GM12801 (cell line): ENCODE results near the gene PPP2R5A.

Source experiments
- TF ChIP-seq, protein P1 (sequence below): IDR thresholded peaks from one replicate; pipeline ENCODE4 v1.5.1; 2011; ENCODE audit warnings: control low read depth; ENCODE audit not compliant: insufficient read length; ENCODE audit errors: extremely low read depth

PPP2R5A gene

DNA sequence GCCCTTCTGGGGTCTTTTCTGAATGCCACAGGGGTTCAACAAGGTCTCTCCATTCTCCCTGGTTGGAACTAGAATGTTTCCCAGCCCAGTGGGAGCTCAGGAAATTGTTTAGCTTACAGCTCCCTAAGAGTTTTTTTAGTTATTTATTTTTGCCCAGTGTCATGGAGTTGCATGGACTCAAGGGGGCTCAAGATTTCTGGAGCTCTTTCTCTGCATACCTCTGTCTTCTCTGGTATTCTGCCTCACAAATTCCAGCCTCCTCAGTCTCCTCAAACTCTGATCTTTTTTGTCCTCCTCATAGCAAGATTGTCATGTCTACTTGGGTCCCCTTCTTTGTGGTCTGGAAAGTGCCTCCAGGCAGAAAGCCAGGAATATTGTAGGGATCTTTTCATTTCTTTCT lies 15.9 kb upstream of the PPP2R5A start:
- TF ChIP-seq, protein P1, sequence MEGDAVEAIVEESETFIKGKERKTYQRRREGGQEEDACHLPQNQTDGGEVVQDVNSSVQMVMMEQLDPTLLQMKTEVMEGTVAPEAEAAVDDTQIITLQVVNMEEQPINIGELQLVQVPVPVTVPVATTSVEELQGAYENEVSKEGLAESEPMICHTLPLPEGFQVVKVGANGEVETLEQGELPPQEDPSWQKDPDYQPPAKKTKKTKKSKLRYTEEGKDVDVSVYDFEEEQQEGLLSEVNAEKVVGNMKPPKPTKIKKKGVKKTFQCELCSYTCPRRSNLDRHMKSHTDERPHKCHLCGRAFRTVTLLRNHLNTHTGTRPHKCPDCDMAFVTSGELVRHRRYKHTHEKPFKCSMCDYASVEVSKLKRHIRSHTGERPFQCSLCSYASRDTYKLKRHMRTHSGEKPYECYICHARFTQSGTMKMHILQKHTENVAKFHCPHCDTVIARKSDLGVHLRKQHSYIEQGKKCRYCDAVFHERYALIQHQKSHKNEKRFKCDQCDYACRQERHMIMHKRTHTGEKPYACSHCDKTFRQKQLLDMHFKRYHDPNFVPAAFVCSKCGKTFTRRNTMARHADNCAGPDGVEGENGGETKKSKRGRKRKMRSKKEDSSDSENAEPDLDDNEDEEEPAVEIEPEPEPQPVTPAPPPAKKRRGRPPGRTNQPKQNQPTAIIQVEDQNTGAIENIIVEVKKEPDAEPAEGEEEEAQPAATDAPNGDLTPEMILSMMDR: no peak

DNA sequence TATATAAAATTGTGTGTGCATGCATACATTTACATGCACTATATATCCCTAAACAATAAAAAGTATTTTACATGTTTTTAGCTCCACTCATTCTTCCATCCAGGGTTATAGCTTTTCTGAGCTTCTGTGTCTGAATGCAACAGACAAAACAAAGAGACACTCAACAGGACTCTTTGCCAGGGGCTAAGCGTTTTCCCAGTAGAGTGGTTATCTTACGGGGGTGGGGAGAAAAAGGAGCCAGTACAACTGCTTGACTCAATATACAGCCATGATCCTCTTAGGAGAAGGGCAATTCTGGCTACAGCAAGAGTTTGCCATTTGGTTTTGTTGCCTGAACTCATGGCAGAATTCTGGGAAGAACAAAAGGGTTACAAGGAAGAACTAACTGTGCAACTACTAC lies 14.6 kb upstream of the PPP2R5A start:
- TF ChIP-seq, protein P1: no peak

DNA sequence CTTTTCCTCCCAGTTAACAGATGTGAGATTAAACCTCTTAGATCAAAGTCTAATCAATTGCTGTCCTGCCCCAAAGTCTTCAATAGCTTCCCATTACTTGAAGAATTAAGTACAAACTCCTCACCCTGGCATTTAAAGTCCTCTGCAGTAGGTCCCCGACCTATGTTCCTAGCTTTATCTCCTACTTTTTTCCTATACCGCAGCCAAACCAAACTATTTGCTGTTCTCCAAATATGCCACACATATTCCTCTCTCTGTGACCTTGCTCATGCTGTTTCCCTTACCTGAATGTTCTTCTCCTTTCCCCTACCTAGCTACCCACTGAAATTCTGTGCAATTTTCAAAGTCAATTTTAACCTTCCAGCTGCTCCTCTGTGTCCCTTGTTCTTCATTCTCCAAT lies 14.0 kb upstream of the PPP2R5A start:
- TF ChIP-seq, protein P1: no peak

DNA sequence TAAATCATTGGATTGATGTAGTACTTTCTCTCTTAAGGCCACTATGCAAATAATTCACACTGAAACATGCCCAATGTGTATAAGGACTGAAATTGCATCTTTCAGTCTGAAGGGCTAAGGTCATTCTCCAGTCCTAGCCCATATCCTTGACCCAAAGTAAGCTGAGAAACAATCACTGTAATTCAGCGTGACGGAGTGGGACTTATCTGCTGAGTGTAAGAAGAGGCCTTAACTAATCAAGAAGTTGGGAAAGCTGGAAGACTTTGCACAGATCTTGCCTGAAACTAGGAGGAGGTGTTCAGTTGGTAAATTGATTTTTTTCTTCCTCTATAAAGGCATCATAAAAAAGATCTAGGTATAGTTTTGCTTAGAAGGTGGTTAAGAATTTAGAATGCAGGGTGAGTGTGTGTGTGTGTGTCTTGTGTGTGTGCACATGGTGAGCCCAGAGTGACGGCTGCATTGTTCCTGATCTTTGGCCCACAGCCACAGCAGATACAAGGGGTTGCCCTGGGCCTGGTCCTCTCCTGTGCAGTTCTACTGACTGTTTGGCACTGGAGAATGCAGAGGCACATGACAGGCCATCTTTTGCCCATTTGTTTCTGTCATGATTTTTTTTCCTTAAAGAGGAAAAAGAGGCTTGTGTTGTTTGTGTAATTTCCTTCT lies 13.3 kb upstream of the PPP2R5A start:
- TF ChIP-seq, protein P1: no peak

DNA sequence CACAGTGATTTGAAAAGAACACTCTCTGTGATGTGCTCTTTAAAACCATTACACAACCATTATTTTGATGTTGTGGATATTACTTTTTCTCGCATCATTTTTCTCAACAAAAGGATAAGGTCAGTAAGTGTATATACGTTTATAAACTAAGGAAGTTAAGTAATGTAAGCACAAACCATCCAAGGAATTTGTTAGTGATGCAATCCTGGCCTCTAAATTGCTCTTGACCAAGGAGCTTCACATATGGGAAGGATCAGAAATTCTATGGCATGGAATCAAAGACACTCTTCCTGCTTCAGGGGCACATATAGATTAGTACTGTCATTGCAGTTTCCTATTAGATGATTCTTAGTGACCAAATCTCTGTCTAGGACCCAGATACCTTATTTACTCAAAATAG lies 3.6 kb upstream of the PPP2R5A start:
- TF ChIP-seq, protein P1: no peak

DNA sequence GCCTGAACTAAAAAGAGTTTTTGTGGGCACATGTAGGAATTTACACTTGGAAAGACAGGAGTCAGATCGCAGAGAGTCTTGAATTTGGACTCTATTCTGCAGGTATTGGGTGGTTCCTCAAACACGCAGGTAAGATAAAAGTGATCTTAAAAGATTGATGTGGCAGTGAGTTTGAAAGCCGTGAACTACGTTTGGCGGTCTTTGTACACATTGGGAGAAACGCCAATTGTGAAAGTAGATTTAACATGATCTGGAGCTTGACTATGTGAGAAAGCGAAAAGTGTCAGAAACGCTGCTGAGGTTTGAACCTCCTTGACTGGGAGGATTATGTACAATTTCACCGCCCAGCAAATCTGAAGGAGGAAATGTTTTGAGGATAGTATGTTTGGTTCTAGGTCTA lies 1.5 kb upstream of the PPP2R5A start:
- TF ChIP-seq, protein P1: no peak

DNA sequence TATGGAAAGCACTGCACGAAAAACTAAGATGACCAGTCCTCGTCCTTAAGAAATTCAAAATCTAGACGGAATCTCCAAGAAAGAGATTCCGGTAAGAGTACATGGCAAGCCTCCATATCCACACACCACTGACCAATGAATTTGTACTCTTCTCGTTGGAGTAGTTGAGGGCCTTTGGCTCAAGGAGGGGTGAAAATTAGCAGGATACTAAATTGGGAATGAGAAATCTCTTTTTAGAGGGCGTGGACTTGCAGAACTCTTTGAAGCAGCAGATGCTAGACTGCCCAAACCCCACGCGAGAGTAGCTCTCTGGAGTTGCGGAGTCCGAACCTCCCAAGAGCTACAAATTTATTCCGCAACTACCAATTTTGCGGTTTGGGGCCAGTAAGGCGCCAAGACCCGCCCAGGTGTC lies 872 bp upstream of the PPP2R5A start:
- TF ChIP-seq, protein P1: no peak
